HepG2 (cell line): ENCODE data around the gene LIME1. TPM values are rescaled to one million over a fixed set of nuclear protein-coding genes. Genes with fewer than 3 reads are reported as not detected.

Experiments
- ATRX ChIP-seq: sonication (generic); formaldehyde crosslinking; IDR thresholded peaks from 2 replicates; pipeline ENCODE4 v1.4.0; 2020; ENCODE audit warnings: missing genetic modification reagents, borderline replicate concordance
- ERF ChIP-seq: IDR thresholded peaks from 2 replicates; pipeline ENCODE4 v1.6.1; 2018; ENCODE audit warnings: missing biosample characterization, missing genetic modification reagents
- ETS1 ChIP-seq: sonication (generic); formaldehyde crosslinking; IDR thresholded peaks from 2 replicates; pipeline ENCODE4 v1.4.0; 2020; ENCODE audit warnings: missing genetic modification reagents
- GABPB1 ChIP-seq: IDR thresholded peaks from 2 replicates; pipeline ENCODE4 v1.6.1; 2016; ENCODE audit warnings: mild to moderate bottlenecking, missing genetic modification reagents, moderate library complexity, missing compliant biosample characterization
- HDAC2 ChIP-seq: sonication (generic); formaldehyde crosslinking; IDR thresholded peaks from 2 replicates; pipeline ENCODE4 v1.4.0; 2020; ENCODE audit warnings: missing genetic modification reagents
- HES4 ChIP-seq: sonication (generic); formaldehyde crosslinking; IDR thresholded peaks from 2 replicates; pipeline ENCODE4 v1.9.0; 2021; ENCODE audit warnings: mild to moderate bottlenecking, missing genetic modification reagents, borderline replicate concordance
- IRF2 ChIP-seq: IDR thresholded peaks from 2 replicates; pipeline ENCODE4 v1.6.1; 2018; ENCODE audit warnings: missing genetic modification reagents, missing compliant biosample characterization
- IRX3 ChIP-seq: sonication (generic); formaldehyde crosslinking; IDR thresholded peaks from 2 replicates; pipeline ENCODE4 v1.8.1; 2023; ENCODE audit warnings: mild to moderate bottlenecking, low read depth, missing genetic modification reagents, borderline replicate concordance
- JARID2 ChIP-seq: sonication (generic); formaldehyde crosslinking; IDR thresholded peaks from 2 replicates; pipeline ENCODE4 v1.8.1; 2023; ENCODE audit warnings: missing genetic modification reagents, inconsistent platforms; ENCODE audit not compliant: insufficient replicate concordance
- KDM5B ChIP-seq: sonication (generic); formaldehyde crosslinking; IDR thresholded peaks from 2 replicates; pipeline ENCODE4 v1.4.0; 2020; ENCODE audit warnings: missing genetic modification reagents, mild to moderate bottlenecking, borderline replicate concordance
- NCOR1 ChIP-seq: fragments of 200-600 bp; sonication (generic); IDR thresholded peaks from 2 replicates; pipeline ENCODE4 v1.7.0; 2017; ENCODE audit warnings: antibody characterized with exemption, low read length, borderline replicate concordance
- NFE2 ChIP-seq: sonication (generic); formaldehyde crosslinking; IDR thresholded peaks from 2 replicates; pipeline ENCODE4 v1.4.0; 2020; ENCODE audit warnings: missing genetic modification reagents
- NFE2L1 ChIP-seq: sonication (generic); formaldehyde crosslinking; IDR thresholded peaks from 2 replicates; pipeline ENCODE4 v1.4.0; 2020; ENCODE audit warnings: missing genetic modification reagents, mild to moderate bottlenecking, borderline replicate concordance
- RBFOX2 ChIP-seq: fragments of 200-400 bp; formaldehyde crosslinking; IDR thresholded peaks from 2 replicates; pipeline ENCODE4 v1.6.1; 2017; ENCODE audit warnings: low read depth, mild to moderate bottlenecking, low read length
- RFX3 ChIP-seq: IDR thresholded peaks from 2 replicates; pipeline ENCODE4 v1.6.1; 2016; ENCODE audit warnings: missing biosample characterization, missing genetic modification reagents
- SIX4 ChIP-seq: sonication (generic); formaldehyde crosslinking; IDR thresholded peaks from 2 replicates; pipeline ENCODE4 v1.4.0; 2020; ENCODE audit warnings: missing genetic modification reagents
- SOX5 ChIP-seq: IDR thresholded peaks from 2 replicates; pipeline ENCODE4 v1.6.1; 2016; ENCODE audit warnings: borderline replicate concordance
- SP140L ChIP-seq: sonication (generic); formaldehyde crosslinking; IDR thresholded peaks from 2 replicates; pipeline ENCODE4 v1.4.0; 2020; ENCODE audit warnings: missing genetic modification reagents, borderline replicate concordance
- STAG1 ChIP-seq: sonication (generic); formaldehyde crosslinking; IDR thresholded peaks from 2 replicates; pipeline ENCODE4 v1.4.0; 2020; ENCODE audit warnings: missing genetic modification reagents
- TRIM24 ChIP-seq: sonication (generic); formaldehyde crosslinking; IDR thresholded peaks from 2 replicates; pipeline ENCODE4 v1.8.0; 2022; ENCODE audit warnings: mild to moderate bottlenecking, missing genetic modification reagents
- ZFP62 ChIP-seq: sonication (generic); formaldehyde crosslinking; IDR thresholded peaks from 2 replicates; pipeline ENCODE4 v1.4.0; 2020; ENCODE audit warnings: missing genetic modification reagents
- ZFP91 ChIP-seq: sonication (generic); formaldehyde crosslinking; IDR thresholded peaks from 2 replicates; pipeline ENCODE4 v1.9.0; 2022; ENCODE audit warnings: missing genetic modification reagents, mild to moderate bottlenecking, borderline replicate concordance
- ZNF230 ChIP-seq: sonication (generic); formaldehyde crosslinking; IDR thresholded peaks from 2 replicates; pipeline ENCODE4 v1.4.0; 2020; ENCODE audit warnings: mild to moderate bottlenecking, missing genetic modification reagents
- ZNF33A ChIP-seq: sonication (generic); formaldehyde crosslinking; IDR thresholded peaks from 2 replicates; pipeline ENCODE4 v1.5.1; 2020; ENCODE audit warnings: missing genetic modification reagents, mild to moderate bottlenecking, moderate library complexity, borderline replicate concordance
- ZNF674 ChIP-seq: sonication (generic); formaldehyde crosslinking; IDR thresholded peaks from 2 replicates; pipeline ENCODE4 v1.5.0; 2020; ENCODE audit warnings: low read depth, mild to moderate bottlenecking, missing genetic modification reagents
- ZNF704 ChIP-seq: sonication (generic); formaldehyde crosslinking; IDR thresholded peaks from 2 replicates; pipeline ENCODE4 v1.8.1; 2023; ENCODE audit warnings: mild to moderate bottlenecking, inconsistent platforms, moderate library complexity, missing genetic modification reagents, borderline replicate concordance
- ZNF768 ChIP-seq: sonication (generic); formaldehyde crosslinking; IDR thresholded peaks from 2 replicates; pipeline ENCODE4 v1.4.0; 2020; ENCODE audit warnings: missing genetic modification reagents
- polyA plus RNA-seq, 8 experiments: library from polyadenylated mRNA; depleted of rRNA in 3 of 8; stranded (reverse) in 7 of 8; unstranded in 1 of 8; fragments of >200 nt; fragmentation: Illumina TruSeq in 4 of 8; extraction: Trizol in 4 of 8; gene quantifications; 2 replicates each; pipeline versions ENCODE4 v1.2.1 to v1.2.3, GENCODE V29; 2011 to 2016; ENCODE audit warnings: low read depth in 4 of 8, missing spikeins in 1 of 8, mixed read lengths in 1 of 8; ENCODE audit not compliant: insufficient read depth in 1 of 8
- total RNA-seq, 5 experiments: library from RNA; depleted of rRNA; stranded (reverse); fragments of >200 nt; fragmentation: Illumina TruSeq; extraction: Trizol; gene quantifications; 2 replicates each; pipeline ENCODE4 v1.2.3, GENCODE V29; 2016; ENCODE audit warnings: low read depth in 1 of 5

The LIME1 gene
- total and polyA plus RNA-seq, 2 of the 13 experiments (the other 11 are each of a cell fraction or from before 2014, with no cell fraction given): 13.0 to 61.5 TPM

- TF ChIP-seq ZNF768 (CRISPR knock-in tag): no peak; the same call in none of the 2 replicates
- no peak for TF ChIP-seq ZNF33A (CRISPR knock-in tag)
- 0 out of 2 replicates have a peak, but pooled peaks have one; percentile 11 for TF ChIP-seq HDAC2 (CRISPR knock-in tag)
- peak; percentile 73 for TF ChIP-seq ZFP91 (CRISPR knock-in tag)
- TF ChIP-seq NCOR1: no peak
- TF ChIP-seq ETS1: no peak
- TF ChIP-seq IRX3 (CRISPR knock-in tag): 0 out of 2 replicates have a peak, but pooled peaks have one; percentile 17
- 0 out of 2 replicates have a peak, but pooled peaks have one; percentile 33 for TF ChIP-seq TRIM24 (CRISPR knock-in tag)
- no peak for TF ChIP-seq RFX3
- TF ChIP-seq ZNF704 (CRISPR knock-in tag): no peak
- TF ChIP-seq GABPB1 (CRISPR knock-in tag): peak; percentile 60
- no peak for TF ChIP-seq IRF2 (CRISPR knock-in tag)
- TF ChIP-seq ERF: 0 out of 2 replicates have a peak, but pooled peaks have one; percentile 13
- no peak for TF ChIP-seq SOX5
- 0 out of 2 replicates have a peak, but pooled peaks have one; percentile 24 for TF ChIP-seq ZNF230
- TF ChIP-seq NFE2L1: peak; percentile 13; the same call in 1 of the 2 replicates
- peak; percentile 81 for TF ChIP-seq RBFOX2
- no peak for TF ChIP-seq HES4
- no peak for TF ChIP-seq SIX4 (CRISPR knock-in tag)
- TF ChIP-seq ZFP62 (CRISPR knock-in tag): no peak
- no peak for TF ChIP-seq NFE2 (CRISPR knock-in tag)
- TF ChIP-seq ZNF674: 0 out of 2 replicates have a peak, but pooled peaks have one; percentile 64
- TF ChIP-seq SP140L: no peak
- TF ChIP-seq KDM5B: peak; percentile 32; the same call in 1 of the 2 replicates
- TF ChIP-seq ATRX (CRISPR knock-in tag): no peak
- no peak for TF ChIP-seq JARID2 (CRISPR knock-in tag)
- TF ChIP-seq STAG1: peak; percentile 18; the same call in 1 of the 2 replicates
Observed at GRCh38 chr20:63736893-63737694, 630 bp downstream of the LIME1 start (continued).
